ENCODE data around the gene CPE.

DNA sequence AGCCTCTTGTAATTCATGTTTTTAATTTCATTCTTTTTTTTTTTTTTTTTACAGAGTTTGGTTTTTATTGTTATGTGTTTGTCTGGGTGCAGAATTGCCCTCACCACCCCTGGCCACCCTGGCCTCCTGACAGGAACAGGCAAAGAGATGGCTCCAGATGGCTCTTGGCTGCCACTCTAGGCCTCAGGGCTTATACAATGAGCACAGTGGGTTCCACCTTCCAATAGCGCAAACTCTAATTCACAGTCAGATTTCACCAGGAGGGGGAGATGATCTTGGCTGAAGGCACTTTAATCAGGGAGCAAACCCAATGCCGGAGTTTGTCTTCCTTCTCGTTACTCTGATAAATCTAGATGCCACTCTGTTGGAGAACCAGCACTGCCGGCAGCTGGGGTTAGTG is 24.8 kb downstream of the CPE start:
- TF ChIP-seq, protein P1, sequence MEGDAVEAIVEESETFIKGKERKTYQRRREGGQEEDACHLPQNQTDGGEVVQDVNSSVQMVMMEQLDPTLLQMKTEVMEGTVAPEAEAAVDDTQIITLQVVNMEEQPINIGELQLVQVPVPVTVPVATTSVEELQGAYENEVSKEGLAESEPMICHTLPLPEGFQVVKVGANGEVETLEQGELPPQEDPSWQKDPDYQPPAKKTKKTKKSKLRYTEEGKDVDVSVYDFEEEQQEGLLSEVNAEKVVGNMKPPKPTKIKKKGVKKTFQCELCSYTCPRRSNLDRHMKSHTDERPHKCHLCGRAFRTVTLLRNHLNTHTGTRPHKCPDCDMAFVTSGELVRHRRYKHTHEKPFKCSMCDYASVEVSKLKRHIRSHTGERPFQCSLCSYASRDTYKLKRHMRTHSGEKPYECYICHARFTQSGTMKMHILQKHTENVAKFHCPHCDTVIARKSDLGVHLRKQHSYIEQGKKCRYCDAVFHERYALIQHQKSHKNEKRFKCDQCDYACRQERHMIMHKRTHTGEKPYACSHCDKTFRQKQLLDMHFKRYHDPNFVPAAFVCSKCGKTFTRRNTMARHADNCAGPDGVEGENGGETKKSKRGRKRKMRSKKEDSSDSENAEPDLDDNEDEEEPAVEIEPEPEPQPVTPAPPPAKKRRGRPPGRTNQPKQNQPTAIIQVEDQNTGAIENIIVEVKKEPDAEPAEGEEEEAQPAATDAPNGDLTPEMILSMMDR (IDR thresholded peaks at IDR 0.05; ENCODE audit: low read depth, low read length, missing input control): no peak
- TF ChIP-seq SP1 (IDR thresholded peaks at IDR 0.05) (no peak), GABPA (IDR thresholded peaks at IDR 0.05 in 1 of 2, conservative IDR thresholded peaks at IDR 0.05 in 1 of 2) (no peak), RAD21 (IDR thresholded peaks at IDR 0.05) (no peak)
